OCI-LY3 (cell line): ENCODE results near the gene OR5K3.

Source experiments
- CTCF ChIP-seq: fragments of 200-600, 300-600 bp; sonication (generic); IDR thresholded peaks from 2 replicates; pipeline ENCODE4 v1.5.1; 2014; ENCODE audit warnings: antibody characterized with exemption, low read length, low read depth
- EZH2phosphoT487 ChIP-seq: fragments of 200-600 bp; shearing (Covaris generic); IDR thresholded peaks from 2 replicates; pipeline ENCODE4 v1.6.1; 2018; ENCODE audit warnings: antibody characterized with exemption, mixed run types, low read depth

- TF ChIP-seq CTCF: no peak
- no peak for TF ChIP-seq EZH2phosphoT487
Measured at GRCh38 chr3:98359250-98359649, 31.2 kb upstream of the OR5K3 start.
